ENCODE measurements around the gene AGBL5. TPM values are rescaled to one million over a fixed set of nuclear protein-coding genes. Genes with fewer than 3 reads are reported as not detected.

Gene AGBL5
- total and polyA plus RNA-seq, 4 donors, result 8.6 to 22.3 (median 14.4) TPM

- DNase-seq, result no peak
- Histone ChIP-seq H3K9ac (ENCODE audit: insufficient read depth in 1 of 2, low read length in 2 of 2) (no peak overlapping the region), H3K27ac (ENCODE audit: low read depth in 1 of 2, low read length in 1 of 2) (no peak overlapping the region), H3K4me1 (ENCODE audit: control insufficient read depth in 5 of 5, insufficient read depth in 5 of 5, low read length in 5 of 5) (peaks cover 0 to 59% (median 6%) of the 10 kb centered on the region in 5 donors), H3K4me3 (no peak overlapping the region), H3K36me3 (ENCODE audit: control insufficient read depth in 4 of 4, insufficient read depth in 4 of 4, low read length in 4 of 4) (peaks cover 0 to 52% (median 11%) of the 10 kb centered on the region in 4 donors), H3K9me3 (ENCODE audit: control insufficient read depth in 4 of 4, insufficient read depth in 3 of 4, low read length in 3 of 4) (no peaks in the 10 kb centered on the region), H3K27me3 (ENCODE audit: control insufficient read depth in 3 of 3, insufficient read depth in 3 of 3, low read length in 2 of 3) (no peaks in the 10 kb centered on the region)
- TF ChIP-seq, protein P1, sequence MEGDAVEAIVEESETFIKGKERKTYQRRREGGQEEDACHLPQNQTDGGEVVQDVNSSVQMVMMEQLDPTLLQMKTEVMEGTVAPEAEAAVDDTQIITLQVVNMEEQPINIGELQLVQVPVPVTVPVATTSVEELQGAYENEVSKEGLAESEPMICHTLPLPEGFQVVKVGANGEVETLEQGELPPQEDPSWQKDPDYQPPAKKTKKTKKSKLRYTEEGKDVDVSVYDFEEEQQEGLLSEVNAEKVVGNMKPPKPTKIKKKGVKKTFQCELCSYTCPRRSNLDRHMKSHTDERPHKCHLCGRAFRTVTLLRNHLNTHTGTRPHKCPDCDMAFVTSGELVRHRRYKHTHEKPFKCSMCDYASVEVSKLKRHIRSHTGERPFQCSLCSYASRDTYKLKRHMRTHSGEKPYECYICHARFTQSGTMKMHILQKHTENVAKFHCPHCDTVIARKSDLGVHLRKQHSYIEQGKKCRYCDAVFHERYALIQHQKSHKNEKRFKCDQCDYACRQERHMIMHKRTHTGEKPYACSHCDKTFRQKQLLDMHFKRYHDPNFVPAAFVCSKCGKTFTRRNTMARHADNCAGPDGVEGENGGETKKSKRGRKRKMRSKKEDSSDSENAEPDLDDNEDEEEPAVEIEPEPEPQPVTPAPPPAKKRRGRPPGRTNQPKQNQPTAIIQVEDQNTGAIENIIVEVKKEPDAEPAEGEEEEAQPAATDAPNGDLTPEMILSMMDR (IDR thresholded peaks at IDR 0.05; ENCODE audit: control extremely low read depth, extremely low read depth), result no peak
- no peak for ATAC-seq (ENCODE audit: insufficient read depth, low FRiP score)
- 92% methylated on average over 20 of the region's 20 CpGs for WGBS, 2 donors
Observed at GRCh38 chr2:27083410-27084296, 32.2 kb downstream of the AGBL5 start.

GRCh38 chr2:27084297-27085061, 33.0 kb downstream of the AGBL5 start:
- no peaks in the 10 kb centered on the region for H3K27me3 ChIP-seq (ENCODE audit: control insufficient read depth in 3 of 3, insufficient read depth in 3 of 3, low read length in 2 of 3)

DNA sequence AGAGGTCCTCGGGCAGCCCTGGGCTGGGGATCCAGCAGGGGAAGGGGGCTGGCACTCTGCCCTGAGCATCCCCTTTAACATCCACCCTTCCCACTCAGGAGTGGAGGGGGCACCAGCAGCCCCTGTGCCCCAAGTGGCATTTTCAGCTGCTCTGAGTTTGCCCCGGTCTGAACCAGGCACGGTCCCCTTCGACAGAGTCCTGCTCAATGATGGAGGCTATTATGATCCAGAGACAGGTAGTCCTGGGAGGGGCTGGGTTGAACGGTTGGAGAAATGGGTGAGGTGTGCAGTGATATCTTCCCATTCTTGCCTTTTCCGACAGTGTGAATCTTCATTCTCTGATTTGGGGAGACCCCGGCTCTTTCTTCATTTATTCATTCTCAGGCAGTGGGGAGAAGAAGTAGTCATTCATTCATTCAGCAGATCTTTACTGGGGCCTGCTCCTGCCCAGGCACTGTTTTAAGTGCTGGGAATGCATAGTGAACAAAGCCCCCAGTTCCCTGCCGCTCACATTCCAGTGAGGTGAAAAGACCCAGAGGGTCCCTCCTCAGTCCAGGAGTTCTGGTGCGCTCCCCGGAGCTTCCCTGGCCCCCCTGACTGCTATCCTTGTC, 33.7 kb downstream of the AGBL5 start:
- peaks cover 0 to 43% (median 10%) of the 10 kb centered on the region in 4 donors for H3K36me3 ChIP-seq (ENCODE audit: control insufficient read depth in 4 of 4, insufficient read depth in 4 of 4, low read length in 4 of 4)
- no peak for ATAC-seq (ENCODE audit: insufficient read depth, low FRiP score)
- peak overlapping the region; percentile 92 for H3K27ac ChIP-seq (ENCODE audit: low read depth in 1 of 2, low read length in 1 of 2)
- H3K4me3 ChIP-seq, result no peak overlapping the region
- WGBS, 2 donors, result 60 to 66% methylated on average over 10 of the region's 10 CpGs
- H3K4me1 ChIP-seq (ENCODE audit: control insufficient read depth in 5 of 5, insufficient read depth in 5 of 5, low read length in 5 of 5), result peaks cover 0 to 56% (median 6%) of the 10 kb centered on the region in 5 donors
- H3K27me3 ChIP-seq (ENCODE audit: control insufficient read depth in 3 of 3, insufficient read depth in 3 of 3, low read length in 2 of 3), result no peaks in the 10 kb centered on the region
- no peak overlapping the region for H3K9ac ChIP-seq (ENCODE audit: insufficient read depth in 1 of 2, low read length in 2 of 2)
- DNase-seq, result no peak
- TF ChIP-seq, protein P1 (IDR thresholded peaks at IDR 0.05; ENCODE audit: control extremely low read depth, extremely low read depth), result no peak
- H3K9me3 ChIP-seq (ENCODE audit: control insufficient read depth in 4 of 4, insufficient read depth in 3 of 4, low read length in 3 of 4), result no peaks in the 10 kb centered on the region

More at GRCh38 chr2:27084297-27085061, 33.0 kb downstream of the AGBL5 start:
- H3K4me1 ChIP-seq (ENCODE audit: control insufficient read depth in 5 of 5, insufficient read depth in 5 of 5, low read length in 5 of 5), result peaks cover 0 to 59% (median 6%) of the 10 kb centered on the region in 5 donors
- H3K9me3 ChIP-seq (ENCODE audit: control insufficient read depth in 4 of 4, insufficient read depth in 3 of 4, low read length in 3 of 4), result no peaks in the 10 kb centered on the region
- DNase-seq (no peak), ATAC-seq (ENCODE audit: insufficient read depth, low FRiP score) (no peak)
- WGBS, 2 donors, result 89% methylated on average over 6 of the region's 6 CpGs
- peaks cover 0 to 50% (median 11%) of the 10 kb centered on the region in 4 donors for H3K36me3 ChIP-seq (ENCODE audit: control insufficient read depth in 4 of 4, insufficient read depth in 4 of 4, low read length in 4 of 4)
- H3K27ac ChIP-seq (ENCODE audit: low read depth in 1 of 2, low read length in 1 of 2), result no peak overlapping the region
- TF ChIP-seq, protein P1 (IDR thresholded peaks at IDR 0.05; ENCODE audit: control extremely low read depth, extremely low read depth), result no peak
- no peak overlapping the region for H3K9ac ChIP-seq (ENCODE audit: insufficient read depth in 1 of 2, low read length in 2 of 2)
- H3K4me3 ChIP-seq, result no peak overlapping the region
